Limb (tissue), 2 donors: ENCODE measurements around the gene TOPAZ1.
A peak's percentile ranks its signal among the peaks of the same experiment; 100 is the strongest.

Experiments
- DNase-seq, 2 donors: peaks; one replicate each; pipeline ENCODE4 v3.0.0-alpha.2; 2016; ENCODE audit errors: extremely low spot score in 2 of 2

The TOPAZ1 gene

GRCh38 chr3:44242721-44243120, 1.0 kb downstream of the TOPAZ1 start:
- no peak for DNase-seq

GRCh38 chr3:44248152-44248551, 6.5 kb downstream of the TOPAZ1 start:
- DNase-seq = no peak

- no peak for DNase-seq
These were observed 10.8 kb downstream of the TOPAZ1 start for GRCh38 chr3:44252332-44252959.

- DNase-seq = no peak
These were observed 17.7 kb downstream of the TOPAZ1 start for GRCh38 chr3:44259404-44259803.

- DNase-seq = no peak
These were observed 22.5 kb downstream of the TOPAZ1 start for GRCh38 chr3:44264146-44264545.

GRCh38 chr3:44265815-44266214, 24.1 kb downstream of the TOPAZ1 start:
- no peak for DNase-seq

GRCh38 chr3:44272191-44272590, 30.5 kb downstream of the TOPAZ1 start:
- no peak for DNase-seq

- no peak for DNase-seq
These were observed 36.2 kb downstream of the TOPAZ1 start for GRCh38 chr3:44277925-44278324.

GRCh38 chr3:44280077-44280476, 38.4 kb downstream of the TOPAZ1 start:
- DNase-seq = no peak

GRCh38 chr3:44280631-44281030, 38.9 kb downstream of the TOPAZ1 start:
- DNase-seq = no peak

GRCh38 chr3:44284949-44285348, 43.3 kb downstream of the TOPAZ1 start:
- no peak for DNase-seq

GRCh38 chr3:44289882-44290462, 48.3 kb downstream of the TOPAZ1 start:
- no peak for DNase-seq

GRCh38 chr3:44292276-44292675, 50.6 kb downstream of the TOPAZ1 start:
- DNase-seq = no peak

- no peak for DNase-seq
These were observed 51.3 kb downstream of the TOPAZ1 start for GRCh38 chr3:44292947-44293346.

GRCh38 chr3:44297255-44297654, 55.6 kb downstream of the TOPAZ1 start:
- DNase-seq = no peak

GRCh38 chr3:44301746-44302145, 60.1 kb downstream of the TOPAZ1 start:
- no peak for DNase-seq

GRCh38 chr3:44309500-44309899, 67.8 kb downstream of the TOPAZ1 start:
- DNase-seq = no peak

- no peak for DNase-seq
These were observed 77.2 kb downstream of the TOPAZ1 start for GRCh38 chr3:44318891-44319311.

GRCh38 chr3:44321335-44321734, 79.6 kb downstream of the TOPAZ1 start:
- no peak for DNase-seq

GRCh38 chr3:44323341-44323955, 81.8 kb downstream of the TOPAZ1 start:
- peak; percentile 51 to 72 for DNase-seq

- no peak for DNase-seq
These were observed 82.9 kb downstream of the TOPAZ1 start for GRCh38 chr3:44324584-44324983.

- DNase-seq = no peak
These were observed 84.3 kb downstream of the TOPAZ1 start for GRCh38 chr3:44326019-44326418.

GRCh38 chr3:44326515-44326914, 84.8 kb downstream of the TOPAZ1 start:
- no peak for DNase-seq
